Measurements from ENCODE around the gene TTC21A. TPM values are rescaled to one million over a fixed set of nuclear protein-coding genes. Genes with fewer than 3 reads are reported as not detected.

The TTC21A gene
- total RNA-seq, 1 donor from 2014 or later: 18.8 TPM

DNA sequence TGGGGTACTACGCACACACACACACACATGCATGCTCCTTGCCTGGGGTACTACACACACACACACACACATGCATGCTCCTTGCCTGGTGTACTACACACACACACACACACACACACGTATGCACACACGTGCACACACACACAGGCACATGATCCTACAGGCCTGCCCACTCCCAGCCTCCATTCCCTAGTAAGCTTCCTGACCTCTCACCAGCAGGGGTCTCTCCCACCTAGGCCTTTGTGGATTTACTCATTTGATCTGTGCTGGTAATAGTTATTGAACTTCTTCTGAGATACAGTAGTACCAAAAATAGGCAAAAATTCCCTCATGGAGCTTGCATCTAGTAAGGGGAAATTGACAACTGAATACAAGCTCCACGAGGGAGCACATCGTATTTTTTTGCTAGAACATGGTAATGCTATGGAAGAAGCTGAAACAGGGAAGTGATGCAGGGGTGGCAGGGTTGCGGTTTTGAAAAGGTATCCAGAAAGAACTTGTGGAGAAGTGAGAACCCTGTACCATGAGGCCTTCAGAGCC lies 19.1 kb downstream of the TTC21A start:
- ATAC-seq (peak; percentile 66), DNase-seq (peak; percentile 52)

DNA sequence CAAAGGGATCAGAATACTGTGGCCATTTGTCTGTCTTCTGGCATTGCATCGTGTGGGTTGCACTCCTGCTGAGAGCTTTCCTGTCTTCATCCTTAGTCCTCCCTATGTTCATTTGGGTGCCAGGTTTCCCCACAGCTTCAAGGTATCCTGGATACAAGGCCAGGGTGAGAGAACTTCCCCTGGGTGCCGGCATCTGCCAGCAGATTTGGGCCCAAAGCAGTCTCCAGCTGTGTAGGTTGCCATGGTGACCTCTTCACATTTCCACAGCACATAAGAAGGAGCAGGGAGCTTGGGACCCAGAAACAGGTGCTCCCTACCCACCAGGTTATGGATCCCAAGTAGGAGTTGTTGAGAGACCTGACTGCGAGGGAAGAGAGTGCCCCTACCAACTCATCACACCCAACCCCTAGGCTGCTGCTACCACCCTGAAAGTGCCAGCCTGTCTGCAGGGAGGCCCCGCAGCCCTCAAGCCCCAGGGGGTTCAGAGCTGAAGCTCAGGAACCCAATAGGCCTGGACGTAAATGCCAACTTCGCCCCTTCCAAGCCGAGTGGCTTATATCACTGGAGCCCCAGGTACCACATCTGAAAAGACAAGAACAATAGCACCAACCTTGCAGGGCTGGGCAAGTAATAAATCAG lies 19.9 kb downstream of the TTC21A start:
- H3K4me1 ChIP-seq: peaks cover 20% of the 10 kb centered on the region
- no peaks in the 10 kb centered on the region for H3K9me3 ChIP-seq
- DNase-seq (no peak), ATAC-seq (no peak)
- no peak overlapping the region for H3K27ac ChIP-seq
- no peaks in the 10 kb centered on the region for H3K36me3 ChIP-seq
- no peaks in the 10 kb centered on the region for H3K27me3 ChIP-seq (ENCODE audit: low read depth)
- intact Hi-C loops (cut with DNase I): loop anchor here (10.0 kb wide), 1 partner anchor 167 kb away; no protein-coding TSS in a partner anchor
- TF ChIP-seq, protein P1, sequence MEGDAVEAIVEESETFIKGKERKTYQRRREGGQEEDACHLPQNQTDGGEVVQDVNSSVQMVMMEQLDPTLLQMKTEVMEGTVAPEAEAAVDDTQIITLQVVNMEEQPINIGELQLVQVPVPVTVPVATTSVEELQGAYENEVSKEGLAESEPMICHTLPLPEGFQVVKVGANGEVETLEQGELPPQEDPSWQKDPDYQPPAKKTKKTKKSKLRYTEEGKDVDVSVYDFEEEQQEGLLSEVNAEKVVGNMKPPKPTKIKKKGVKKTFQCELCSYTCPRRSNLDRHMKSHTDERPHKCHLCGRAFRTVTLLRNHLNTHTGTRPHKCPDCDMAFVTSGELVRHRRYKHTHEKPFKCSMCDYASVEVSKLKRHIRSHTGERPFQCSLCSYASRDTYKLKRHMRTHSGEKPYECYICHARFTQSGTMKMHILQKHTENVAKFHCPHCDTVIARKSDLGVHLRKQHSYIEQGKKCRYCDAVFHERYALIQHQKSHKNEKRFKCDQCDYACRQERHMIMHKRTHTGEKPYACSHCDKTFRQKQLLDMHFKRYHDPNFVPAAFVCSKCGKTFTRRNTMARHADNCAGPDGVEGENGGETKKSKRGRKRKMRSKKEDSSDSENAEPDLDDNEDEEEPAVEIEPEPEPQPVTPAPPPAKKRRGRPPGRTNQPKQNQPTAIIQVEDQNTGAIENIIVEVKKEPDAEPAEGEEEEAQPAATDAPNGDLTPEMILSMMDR (IDR thresholded peaks at IDR 0.05): no peak
- H3K4me3 ChIP-seq: no peak overlapping the region

More for the DNA sequence above, 19.1 kb downstream of the TTC21A start:
- intact Hi-C loops (cut with DNase I): loop anchor here (10.0 kb wide), 1 partner anchor 168 kb away; no protein-coding TSS in a partner anchor
- no peaks in the 10 kb centered on the region for H3K36me3 ChIP-seq
- no peaks in the 10 kb centered on the region for H3K9me3 ChIP-seq
- TF ChIP-seq, protein P1 (IDR thresholded peaks at IDR 0.05): peak; percentile 62
- no peaks in the 10 kb centered on the region for H3K27me3 ChIP-seq (ENCODE audit: low read depth)
- H3K4me3 ChIP-seq: no peak overlapping the region
- H3K27ac ChIP-seq: no peak overlapping the region
- H3K4me1 ChIP-seq: peaks cover 15% of the 10 kb centered on the region

DNA sequence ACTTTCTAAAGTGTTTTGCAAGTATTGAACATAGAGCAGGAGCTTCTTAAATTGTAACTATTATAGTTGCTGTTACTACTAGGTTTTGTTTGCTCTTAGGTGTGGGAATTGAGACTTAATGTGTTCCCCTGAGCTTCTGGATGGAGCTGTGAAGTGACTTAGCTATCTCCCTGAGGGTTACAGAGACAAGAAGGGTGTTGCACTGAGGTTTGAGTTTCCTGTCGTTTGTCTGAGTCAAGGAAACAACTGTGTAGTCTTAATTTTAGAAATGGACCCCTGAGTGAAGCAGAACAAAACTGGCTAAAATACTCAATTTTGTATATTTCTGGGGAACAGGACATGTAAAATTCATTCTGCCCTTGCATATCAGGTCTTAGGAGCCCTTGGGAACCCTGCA lies 20.4 kb downstream of the TTC21A start:
- Histone ChIP-seq H3K4me1 (peaks cover 26% of the 10 kb centered on the region), H3K36me3 (no peaks in the 10 kb centered on the region), H3K27ac (no peak overlapping the region), H3K9me3 (no peaks in the 10 kb centered on the region), H3K4me3 (no peak overlapping the region), H3K27me3 (ENCODE audit: low read depth) (no peaks in the 10 kb centered on the region)
- DNase-seq: no peak
- TF ChIP-seq, protein P1 (IDR thresholded peaks at IDR 0.05): no peak
- intact Hi-C loops (cut with DNase I): loop anchor here (10.0 kb wide), 1 partner anchor 167 kb away; no protein-coding TSS in a partner anchor
- no peak for ATAC-seq

DNA sequence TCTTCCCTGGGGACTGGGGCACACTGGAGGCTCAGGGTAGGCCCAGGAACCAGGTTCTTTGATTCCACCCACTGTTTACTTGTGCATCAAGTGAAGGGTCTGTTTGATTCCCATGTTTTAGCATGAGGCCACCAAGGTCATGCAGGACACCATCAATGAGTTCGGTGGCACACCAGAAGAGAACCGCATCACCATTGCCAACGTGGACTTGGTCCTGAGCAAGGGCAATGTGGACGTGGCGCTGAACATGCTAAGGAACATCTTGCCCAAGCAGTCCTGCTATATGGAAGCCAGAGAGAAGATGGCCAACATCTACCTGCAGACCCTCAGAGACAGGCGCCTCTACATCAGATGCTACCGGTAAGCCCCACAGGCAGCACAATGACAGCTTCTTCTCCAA lies 21.5 kb downstream of the TTC21A start:
- H3K27ac ChIP-seq: no peak overlapping the region
- TF ChIP-seq, protein P1 (IDR thresholded peaks at IDR 0.05): no peak
- intact Hi-C loops (cut with DNase I): loop anchor here (10.0 kb wide), 1 partner anchor 166 kb away; no protein-coding TSS in a partner anchor
- H3K36me3 ChIP-seq: no peaks in the 10 kb centered on the region
- H3K4me1 ChIP-seq: peaks cover 36% of the 10 kb centered on the region
- H3K27me3 ChIP-seq (ENCODE audit: low read depth): no peaks in the 10 kb centered on the region
- no peaks in the 10 kb centered on the region for H3K9me3 ChIP-seq
- no peak overlapping the region for H3K4me3 ChIP-seq
- DNase-seq: no peak
- no peak for ATAC-seq

DNA sequence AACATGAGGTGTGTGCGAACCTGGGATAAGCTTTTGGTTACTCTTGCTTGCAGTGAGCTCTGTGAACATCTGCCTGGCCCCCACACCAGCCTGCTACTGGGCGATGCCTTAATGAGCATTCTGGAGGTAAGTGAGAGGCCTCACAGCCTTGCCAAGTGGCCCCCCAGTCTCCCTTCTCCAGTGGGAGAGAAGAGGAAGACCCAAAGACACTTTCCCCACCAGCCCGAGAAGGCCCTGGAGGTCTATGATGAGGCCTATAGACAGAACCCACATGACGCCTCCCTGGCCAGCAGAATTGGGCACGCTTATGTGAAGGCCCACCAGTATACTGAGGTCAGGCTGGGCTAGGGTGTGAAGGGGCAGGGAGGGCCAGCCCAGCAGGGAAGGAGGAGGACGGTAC lies 22.5 kb downstream of the TTC21A start:
- Histone ChIP-seq H3K27ac (no peak overlapping the region), H3K27me3 (ENCODE audit: low read depth) (no peaks in the 10 kb centered on the region), H3K4me1 (peaks cover 47% of the 10 kb centered on the region), H3K36me3 (no peaks in the 10 kb centered on the region), H3K9me3 (no peaks in the 10 kb centered on the region), H3K4me3 (no peak overlapping the region)
- ATAC-seq (no peak), DNase-seq (no peak)
- intact Hi-C loops (cut with DNase I): no loop called here
- TF ChIP-seq, protein P1 (IDR thresholded peaks at IDR 0.05): no peak

All from lower lobe of right lung (tissue), 2 donors.